Breast epithelium (tissue), 3 donors: Measurements from ENCODE around the gene ERFL.

Experiments used
- CTCF ChIP-seq, 3 donors: fragments of 450-650 bp; IDR thresholded peaks; one replicate each; pipeline ENCODE4 v1.5.1; 2016 to 2017; ENCODE audit warnings: antibody characterized with exemption in 3 of 3, mild to moderate bottlenecking in 3 of 3, moderate library complexity in 3 of 3
- POLR2A ChIP-seq: fragments of 450-650 bp; IDR thresholded peaks from one replicate; pipeline ENCODE4 v1.6.1; 2016; ENCODE audit warnings: antibody characterized with exemption, mild to moderate bottlenecking, moderate library complexity
- POLR2AphosphoS5 ChIP-seq, 3 donors: sonication (generic); formaldehyde crosslinking; IDR thresholded peaks; one replicate each; pipeline ENCODE4 v1.6.1; 2017; ENCODE audit warnings: antibody characterized with exemption in 3 of 3

DNA sequence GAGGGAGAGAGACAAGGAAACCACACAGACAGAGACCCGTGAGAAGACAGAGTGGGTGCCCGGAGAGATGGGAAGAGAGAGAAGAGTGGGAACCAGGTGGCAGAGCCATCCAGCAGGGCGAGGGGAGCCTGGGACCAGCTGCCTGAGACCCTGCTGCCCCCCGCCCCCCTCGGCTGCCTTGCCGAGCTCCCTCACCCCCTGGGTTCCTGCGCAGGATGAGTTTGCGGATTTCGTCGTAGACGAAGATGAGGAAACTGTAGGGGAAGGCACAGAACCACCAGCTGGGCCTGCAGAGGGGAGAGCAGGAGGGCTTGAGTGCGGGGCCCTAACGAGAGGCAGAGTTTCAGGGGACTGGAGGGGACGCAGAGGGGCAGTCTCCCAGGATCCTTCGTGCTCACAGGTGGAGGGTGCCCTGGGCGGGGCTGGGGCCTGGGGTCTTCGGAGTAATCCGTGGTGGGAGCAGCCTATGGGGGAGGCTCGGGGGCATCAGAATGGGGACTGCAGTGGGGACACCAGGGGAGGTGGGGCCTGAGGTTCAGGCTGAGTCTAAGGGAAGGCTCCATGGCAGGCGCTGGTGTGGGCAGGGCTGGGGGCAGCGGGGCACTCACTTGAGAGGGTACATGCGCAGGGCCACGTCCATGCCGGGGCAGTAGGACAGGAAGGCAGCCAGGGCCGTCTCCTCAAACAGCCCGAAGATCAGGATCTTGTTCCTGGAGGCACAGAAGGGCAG is 39.0 kb upstream of the ERFL start:
- TF ChIP-seq CTCF (IDR thresholded peaks at IDR 0.05) = no peak
- TF ChIP-seq POLR2AphosphoS5 (IDR thresholded peaks at IDR 0.05) = no peak
- TF ChIP-seq POLR2A = no peak
